Measurements from ENCODE around the gene SELL. TPM values are rescaled to one million over a fixed set of nuclear protein-coding genes. Genes with fewer than 3 reads are reported as not detected.
A peak's percentile ranks its signal among the peaks of the same experiment; 100 is the strongest.
"Not testable (repeated sequence)": the region's sequence is repeated elsewhere in the genome, so short reads cannot be mapped to it uniquely, and the experiment has no call there.

SELL gene
- 1.1 TPM for total RNA-seq
- long read RNA-seq, partial matches to known transcripts = 0 of 2 reads
- long read RNA-seq, other reads (novel, unspliced or antisense) = 0 of 2 reads

DNA sequence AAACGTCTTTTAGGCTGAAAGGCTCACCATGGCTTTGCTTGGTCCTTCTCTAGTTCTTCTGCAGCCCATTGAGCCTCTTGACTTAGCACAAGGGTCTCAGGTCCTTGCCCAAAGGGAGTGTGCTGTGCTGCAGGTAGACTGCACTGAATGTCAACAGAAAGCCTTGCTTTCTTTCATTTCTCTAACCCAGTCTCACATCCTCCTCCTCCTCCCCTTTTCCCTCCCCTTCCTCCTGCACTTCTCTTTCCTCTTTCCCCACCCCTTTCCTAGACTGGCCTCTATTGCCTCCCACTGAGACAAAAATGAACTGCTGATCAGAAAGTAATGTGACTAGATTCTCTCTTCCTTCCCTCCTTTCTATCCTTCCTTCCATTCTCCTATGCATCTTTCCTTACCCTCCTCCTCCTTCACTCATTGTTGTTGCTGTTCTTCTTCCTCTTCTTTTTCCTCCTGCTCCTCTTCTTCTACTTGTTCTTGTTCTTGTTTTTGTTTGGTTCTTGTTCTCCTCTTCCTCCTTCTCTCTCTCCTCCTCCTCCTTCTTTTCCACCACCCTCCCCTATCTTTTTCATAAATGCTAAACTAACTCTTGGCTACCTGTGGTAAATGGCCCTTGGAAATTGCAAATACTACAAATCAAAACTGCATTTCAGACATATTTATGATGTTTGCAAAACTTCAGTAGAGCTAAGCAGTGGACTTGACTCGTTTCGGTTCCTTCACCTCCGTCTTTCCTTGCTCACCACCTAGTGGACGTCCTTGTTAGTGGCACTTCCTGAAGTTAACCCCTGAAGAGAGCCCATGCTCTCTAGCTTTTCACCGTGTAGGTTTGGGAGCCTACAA, at the start of gene SELL:
Gene SELL (minus strand): TSS at position 152 of the 840 bp plus-strand sequence. CDS start 122 bp downstream, at position 30.
- no peak for DNase-seq (ENCODE audit: missing footprints)
- ATAC-seq = peak; percentile 92
- intact Hi-C loops (cut with DNase I) = loop anchor here (1.0 to 10.0 kb wide), 3 partner anchors 93 to 161 kb away; no protein-coding TSS in a partner anchor

DNA sequence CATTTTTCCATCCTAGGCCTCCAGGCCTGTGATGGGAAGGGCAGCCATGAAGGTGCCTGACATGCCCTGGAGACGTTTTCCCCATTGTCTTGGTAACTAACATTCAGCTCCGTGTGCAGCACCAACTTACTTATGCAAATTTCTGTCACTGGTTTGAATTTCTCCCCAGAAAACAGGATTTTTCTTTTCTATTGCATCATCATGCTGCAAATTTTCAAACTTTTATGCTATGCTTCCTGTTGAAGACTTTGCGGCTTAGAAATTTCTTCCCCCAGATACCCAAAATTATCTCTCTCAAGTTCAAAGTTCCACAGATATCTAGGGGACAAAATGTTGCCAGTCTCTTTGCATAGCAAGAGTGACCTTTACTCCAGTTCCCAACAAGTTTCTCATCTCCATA, 47.6 kb upstream of the SELL start:
- intact Hi-C loops (cut with DNase I) = no loop called here
- no peak for ATAC-seq
- no peak for DNase-seq (ENCODE audit: missing footprints)

DNA sequence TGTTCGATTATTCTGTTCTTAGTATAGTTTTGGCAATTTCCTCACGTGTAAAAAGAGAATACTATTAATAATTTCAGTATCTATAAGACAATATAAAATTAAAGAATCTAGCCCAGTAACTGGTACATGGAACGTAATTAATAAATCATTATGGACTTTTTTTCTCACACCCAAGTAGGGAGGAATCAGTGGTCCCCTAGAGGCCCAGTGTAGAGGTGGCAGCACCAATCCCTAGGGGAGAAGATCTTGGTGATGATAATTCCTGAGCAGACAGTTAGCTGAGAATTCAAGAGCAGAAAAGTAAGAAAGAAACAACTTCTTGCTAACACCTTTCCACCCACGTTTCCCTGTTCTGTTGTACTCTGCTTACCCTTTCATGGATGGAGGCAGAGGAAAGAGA, 42.1 kb upstream of the SELL start:
- intact Hi-C loops (cut with DNase I) = no loop called here

DNA sequence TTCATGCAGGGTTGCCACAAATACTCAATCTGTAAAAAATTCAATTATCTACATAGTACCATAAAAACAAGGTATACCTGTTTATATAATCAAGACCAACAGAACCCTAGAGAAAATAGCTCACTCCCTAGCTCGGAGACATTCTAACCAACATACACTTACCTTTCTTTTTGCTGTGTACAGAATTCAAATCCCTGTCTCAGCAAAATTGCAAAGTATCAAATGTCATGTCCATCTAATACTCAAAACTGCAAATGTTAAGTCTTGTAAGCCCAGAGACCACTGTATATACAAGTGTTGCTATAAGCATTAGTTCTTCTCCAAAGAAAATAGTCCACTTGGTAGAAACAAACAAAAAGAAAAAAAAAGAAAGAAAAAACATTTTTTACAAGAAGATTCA, 38.6 kb upstream of the SELL start:
- ATAC-seq (no peak), DNase-seq (ENCODE audit: missing footprints) (no peak)
- intact Hi-C loops (cut with DNase I) = no loop called here

More for the DNA sequence above, 42.1 kb upstream of the SELL start:
- ATAC-seq = no peak
- DNase-seq (ENCODE audit: missing footprints) = no peak

DNA sequence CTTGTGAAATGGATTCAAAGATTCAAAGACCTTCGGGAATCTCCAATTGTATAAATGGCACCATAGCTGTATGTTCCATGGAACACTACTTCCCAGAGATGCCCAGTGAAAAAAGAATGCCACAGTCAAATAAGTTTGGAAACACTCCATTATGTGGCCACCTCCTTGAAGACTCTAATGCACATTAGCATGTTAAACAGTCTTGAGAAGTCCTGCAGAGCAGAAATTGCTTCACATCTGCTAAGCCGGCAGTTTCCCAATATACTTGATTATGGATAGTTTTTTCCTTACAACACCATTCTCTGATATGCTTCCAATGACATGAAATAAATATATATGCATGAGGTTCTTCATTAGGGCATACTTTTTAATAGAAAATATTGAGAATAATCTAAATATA, 35.1 kb upstream of the SELL start:
- DNase-seq (ENCODE audit: missing footprints) (no peak), ATAC-seq (no peak)
- intact Hi-C loops (cut with DNase I) = no loop called here

DNA sequence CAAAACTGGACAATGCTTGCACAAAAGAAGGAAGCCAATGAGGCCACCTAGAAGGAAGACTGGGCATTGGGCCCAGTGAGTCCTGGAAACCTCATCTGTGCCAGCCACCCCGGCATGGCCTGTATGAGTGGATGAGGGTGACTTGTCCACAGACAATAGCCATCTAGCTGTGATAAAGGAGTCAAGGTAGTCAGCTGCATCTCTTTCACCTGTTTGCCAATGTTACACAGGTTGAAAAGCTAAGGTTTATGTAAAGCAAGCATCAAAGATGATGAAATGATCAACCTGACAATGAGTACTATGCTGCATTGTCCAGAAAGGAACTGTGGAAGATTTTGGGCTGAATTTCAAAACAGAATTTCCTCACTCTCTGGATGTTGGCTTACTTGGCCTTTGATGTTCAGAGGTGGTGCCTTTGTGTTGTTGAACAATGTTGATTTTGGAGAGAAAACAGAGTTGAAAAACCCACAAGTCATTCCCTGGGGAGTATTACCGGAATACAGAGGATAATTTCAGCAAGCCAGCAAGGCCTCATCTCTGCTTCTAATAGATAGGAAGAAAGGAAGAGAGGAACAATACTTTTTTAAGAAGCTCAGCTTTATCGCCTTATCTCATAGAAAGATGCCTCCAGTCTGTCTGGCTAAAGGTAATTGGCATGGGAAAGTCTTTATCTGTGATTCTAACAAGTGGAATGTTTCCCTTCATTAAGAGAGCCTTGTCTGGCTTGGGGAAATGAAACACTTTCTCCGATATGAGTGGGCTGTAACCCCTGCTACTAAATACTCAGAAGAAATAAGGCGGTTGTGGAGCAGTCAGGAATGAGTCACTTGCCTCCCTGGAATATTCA, 33.8 kb upstream of the SELL start:
- DNase-seq (ENCODE audit: missing footprints) (no peak), ATAC-seq (no peak)
- intact Hi-C loops (cut with DNase I) = no loop called here

DNA sequence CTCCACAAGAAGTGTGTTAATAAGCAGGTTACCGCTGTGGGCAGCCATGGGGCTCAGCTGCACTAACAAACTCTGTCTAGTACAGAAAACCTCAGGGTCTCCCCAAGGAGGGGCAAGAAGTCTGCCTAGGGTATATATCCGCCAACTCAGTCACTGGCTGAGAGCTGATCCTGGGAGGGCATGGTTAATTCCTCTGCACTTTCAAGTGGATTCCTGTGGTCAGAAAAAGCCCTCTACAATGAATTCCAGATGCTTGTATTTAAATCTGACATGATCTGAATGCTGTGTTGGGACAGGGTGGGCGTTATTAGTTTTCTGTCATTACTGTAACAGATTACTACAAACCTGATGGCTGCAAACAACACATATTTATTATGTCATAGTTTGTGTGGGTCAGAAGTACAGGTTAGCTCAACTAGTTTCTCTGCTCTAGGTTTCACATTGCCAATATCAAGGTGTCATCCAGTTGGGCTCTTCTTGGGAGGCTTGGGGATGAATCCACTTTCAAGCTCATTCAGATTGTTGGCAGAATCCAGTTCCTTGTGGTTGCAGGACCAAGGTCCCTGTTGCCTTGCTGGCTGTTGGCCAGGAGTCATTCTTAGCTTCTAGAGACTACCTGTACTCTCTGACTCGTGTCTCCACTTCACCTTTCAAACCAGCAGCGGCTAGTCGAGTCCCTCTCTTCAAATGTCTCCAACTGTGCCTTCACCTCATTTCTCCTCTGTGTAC, 30.4 kb upstream of the SELL start:
- intact Hi-C loops (cut with DNase I) = no loop called here
- no peak for DNase-seq (ENCODE audit: missing footprints)
- ATAC-seq = no peak

DNA sequence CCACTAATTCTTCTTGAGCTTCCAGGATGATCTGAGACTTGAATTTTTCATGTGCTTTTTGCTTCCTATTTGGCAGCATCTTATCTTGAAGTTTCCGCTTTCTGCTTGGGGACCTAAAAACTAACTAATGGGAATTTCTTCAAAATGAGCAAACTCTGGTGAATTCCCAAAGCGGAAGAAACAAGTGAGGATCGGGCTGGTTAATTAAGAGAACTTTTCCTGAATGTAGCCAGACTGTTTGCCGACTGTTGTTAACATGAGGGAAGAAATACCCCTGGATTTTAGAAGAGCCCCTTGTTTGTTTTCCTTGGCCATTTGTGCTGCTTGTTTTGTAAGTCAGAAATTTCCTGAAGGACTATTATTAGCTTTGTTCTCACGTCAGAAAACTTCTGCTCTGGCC, 28.6 kb upstream of the SELL start:
- intact Hi-C loops (cut with DNase I) = no loop called here
- DNase-seq (ENCODE audit: missing footprints) (no peak), ATAC-seq (no peak)

DNA sequence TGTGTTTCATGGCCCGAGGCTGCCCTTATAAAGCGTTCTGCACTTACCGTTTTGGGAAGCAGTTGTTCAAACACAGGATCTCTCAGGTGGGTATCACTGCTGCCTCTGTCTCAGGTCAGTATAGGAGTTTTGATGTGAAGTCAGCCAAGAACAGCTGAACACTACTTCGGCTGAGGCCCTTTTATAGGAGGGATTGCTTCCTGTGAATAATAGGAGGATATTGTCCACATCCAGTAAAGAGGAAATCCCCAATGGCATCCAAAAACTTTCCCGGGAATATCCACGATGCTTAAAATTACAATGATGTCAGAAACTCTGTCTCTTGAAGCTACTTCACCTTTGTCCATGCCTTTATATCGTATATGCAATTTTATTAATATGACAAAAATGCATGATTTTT, 22.5 kb upstream of the SELL start, which contains the start of gene SELE:
Gene SELE (minus strand): TSS at position 156 of the 400 bp plus-strand sequence. CDS start 467 bp downstream, outside the sequence.
- DNase-seq (ENCODE audit: missing footprints) = no peak
- ATAC-seq = no peak
- intact Hi-C loops (cut with DNase I) = no loop called here

DNA sequence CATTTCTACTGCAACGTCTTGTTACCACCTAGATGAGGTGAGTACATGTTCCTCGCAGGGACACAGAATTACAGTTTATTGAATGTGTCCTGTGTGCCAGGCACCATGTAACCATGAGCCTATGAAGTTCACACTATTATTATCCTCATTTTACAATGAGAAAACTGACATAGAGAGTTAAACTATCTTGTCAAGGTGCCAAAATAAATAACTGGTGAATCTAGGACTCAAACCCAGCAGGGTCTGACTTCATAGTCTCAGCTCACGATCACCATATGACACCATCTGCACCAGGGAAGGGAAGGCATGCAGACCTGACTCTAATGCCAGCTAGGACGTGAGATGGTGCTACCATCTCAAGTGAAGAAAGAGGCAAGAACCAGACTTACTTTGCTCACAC, 20.0 kb upstream of the SELL start:
- ATAC-seq (no peak), DNase-seq (ENCODE audit: missing footprints) (no peak)
- intact Hi-C loops (cut with DNase I) = no loop called here

DNA sequence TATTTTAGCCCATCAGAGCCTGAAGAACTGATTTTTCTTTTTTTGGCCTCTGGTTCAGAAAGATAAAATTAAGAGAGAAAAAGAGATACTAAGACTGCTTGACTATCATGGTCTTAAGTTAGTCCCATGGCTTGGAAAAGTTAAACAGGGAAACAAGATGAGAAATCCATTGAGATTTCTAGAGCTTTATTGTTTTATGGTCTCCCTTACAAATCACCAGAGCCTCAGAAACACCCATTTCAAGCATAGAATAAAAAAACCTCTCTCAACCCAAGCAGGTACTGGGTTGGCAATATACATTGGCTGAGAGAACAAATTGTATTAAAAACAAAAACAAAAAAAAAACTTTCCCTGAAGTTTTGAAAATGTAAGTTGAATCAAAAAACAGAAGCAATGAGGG, 18.6 kb upstream of the SELL start:
- ATAC-seq = no peak
- intact Hi-C loops (cut with DNase I) = no loop called here
- no peak for DNase-seq (ENCODE audit: missing footprints)

DNA sequence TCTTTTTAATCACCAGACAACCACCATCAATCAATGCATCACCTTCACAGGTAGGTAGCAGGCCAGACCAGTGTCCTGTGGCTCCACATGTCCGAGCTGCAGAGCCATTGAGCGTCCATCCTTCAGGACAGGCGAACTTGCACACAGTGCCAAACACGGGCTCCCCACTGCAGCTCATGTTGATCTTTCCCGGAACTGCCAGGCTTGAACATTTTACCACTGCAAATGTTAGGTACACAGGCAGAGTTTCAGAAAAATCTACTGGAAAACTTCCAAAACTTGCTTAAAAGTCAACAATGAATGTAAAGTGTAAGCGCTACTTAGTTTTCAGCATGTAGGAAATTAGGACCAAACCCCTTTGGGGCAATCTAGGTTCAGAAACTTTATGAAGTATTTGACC, 15.9 kb upstream of the SELL start:
- intact Hi-C loops (cut with DNase I) = no loop called here
- ATAC-seq = no peak
- DNase-seq (ENCODE audit: missing footprints) = no peak

DNA sequence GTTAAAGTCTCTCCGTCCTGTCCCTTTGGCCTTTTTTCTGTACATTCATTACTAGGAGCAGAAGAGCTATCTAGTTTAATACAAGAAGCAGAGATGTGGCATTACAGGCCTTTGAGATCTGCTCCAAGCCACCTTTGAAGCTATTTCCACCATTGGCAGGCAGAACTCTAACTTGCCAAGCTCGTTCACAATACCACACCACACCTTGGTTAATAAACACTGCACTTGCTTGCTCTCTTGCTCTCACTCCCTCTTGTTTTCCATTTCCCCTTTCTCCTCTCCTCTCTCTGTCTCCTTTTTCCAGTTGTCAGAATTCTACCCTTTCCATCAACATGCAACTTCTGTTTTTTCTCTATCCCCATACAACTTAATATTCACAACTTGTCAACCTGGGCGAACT, 15.4 kb upstream of the SELL start:
- intact Hi-C loops (cut with DNase I) = no loop called here
- no peak for DNase-seq (ENCODE audit: missing footprints)

DNA sequence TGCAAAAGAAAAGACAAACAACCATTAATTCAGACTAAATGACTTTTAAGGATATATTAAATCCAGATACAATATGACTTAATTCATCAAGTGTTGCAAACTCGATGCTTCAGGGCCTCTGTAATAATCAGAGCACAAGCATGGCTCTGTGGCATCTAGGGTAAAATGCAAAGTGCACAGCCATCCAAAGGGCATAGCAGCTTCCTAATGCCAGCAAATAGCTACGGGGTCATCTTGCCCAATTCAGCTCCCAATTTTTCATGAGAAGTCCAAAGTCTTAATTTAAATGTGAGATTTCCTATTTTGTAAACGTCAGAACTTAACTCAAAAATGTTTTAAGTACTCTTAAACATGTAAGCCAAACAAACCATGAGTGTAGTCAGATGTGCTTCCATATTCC, 14.5 kb upstream of the SELL start:
- DNase-seq (ENCODE audit: missing footprints) (no peak), ATAC-seq (no peak)
- intact Hi-C loops (cut with DNase I) = no loop called here

More for the DNA sequence above, 15.4 kb upstream of the SELL start:
- no peak for ATAC-seq

DNA sequence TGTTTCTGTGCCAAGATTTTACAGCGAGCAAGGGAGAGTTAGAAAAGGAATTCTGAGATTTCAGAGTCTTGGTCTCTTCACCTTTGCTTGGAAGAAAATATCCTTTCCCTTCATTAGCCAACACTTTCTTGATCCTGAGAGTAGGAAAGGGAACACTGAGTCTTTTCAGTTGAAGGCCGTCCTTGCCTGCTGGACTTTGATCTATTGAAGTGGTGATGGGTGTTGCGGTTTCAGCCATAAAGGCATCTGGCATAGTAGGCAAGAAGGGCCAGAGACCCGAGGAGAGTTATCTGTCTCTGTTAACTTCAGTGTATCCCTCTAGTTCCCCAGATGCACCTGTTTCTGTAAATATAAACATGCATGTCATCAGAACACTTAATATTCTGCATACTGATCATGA, 12.7 kb upstream of the SELL start:
- no peak for DNase-seq (ENCODE audit: missing footprints)
- intact Hi-C loops (cut with DNase I) = no loop called here
- no peak for ATAC-seq

DNA sequence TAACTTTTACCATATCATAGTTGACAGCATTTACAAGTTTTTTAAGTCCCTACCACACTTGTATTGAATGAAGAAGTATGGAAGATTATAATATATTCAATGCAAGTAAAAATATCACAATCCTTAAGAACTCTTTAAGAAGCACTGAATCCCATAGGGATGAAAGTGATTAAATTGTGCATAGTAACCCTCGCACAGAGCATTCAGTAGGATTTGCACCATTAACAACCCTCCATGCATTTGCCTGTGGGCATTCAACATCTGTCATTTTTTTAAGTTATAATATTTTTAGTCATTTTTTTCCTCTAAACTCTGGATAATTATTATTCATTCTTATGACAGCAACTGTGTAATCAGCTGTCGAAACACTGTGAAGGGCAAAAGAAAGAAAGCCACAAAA, 12.3 kb upstream of the SELL start:
- ATAC-seq (no peak), DNase-seq (ENCODE audit: missing footprints) (no peak)
- intact Hi-C loops (cut with DNase I) = no loop called here

DNA sequence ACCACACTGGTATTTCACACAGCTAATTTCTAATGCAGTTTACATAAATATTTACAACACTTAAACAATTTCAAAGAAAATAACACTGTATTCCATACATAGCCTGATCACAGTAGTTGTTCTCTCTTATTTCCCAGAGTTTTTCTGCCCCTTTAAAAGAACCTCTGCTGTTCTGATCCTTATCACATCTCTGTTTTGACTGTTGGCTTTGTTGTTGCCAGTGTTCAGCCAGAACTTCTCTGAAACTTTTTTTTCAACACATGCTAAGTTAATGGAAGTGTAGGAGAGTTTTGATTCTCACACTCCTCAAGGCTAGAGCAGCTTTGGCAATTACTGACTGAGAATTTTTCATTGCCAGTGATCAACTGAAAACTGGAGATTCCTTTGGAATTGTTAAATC, 11.4 kb upstream of the SELL start:
- DNase-seq (ENCODE audit: missing footprints) = no peak
- intact Hi-C loops (cut with DNase I) = no loop called here
- ATAC-seq = no peak

DNA sequence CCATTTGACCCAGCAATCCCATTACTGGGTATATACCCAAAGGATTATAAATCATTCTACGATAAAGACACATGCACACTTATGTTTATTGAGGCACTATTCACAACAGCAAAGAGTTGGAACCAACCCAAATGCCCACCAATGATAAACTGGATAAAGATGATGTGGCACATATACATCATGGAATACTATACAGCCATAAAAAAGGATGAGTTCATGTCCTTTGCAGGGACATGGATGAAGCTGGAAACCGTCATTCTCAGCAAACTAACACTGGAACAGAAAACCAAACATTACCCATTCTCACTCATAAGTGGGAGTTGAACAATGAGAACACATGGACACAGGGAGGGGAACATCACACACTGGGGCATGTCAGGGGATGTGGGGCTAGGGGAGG, 3.7 kb upstream of the SELL start:
- DNase-seq (ENCODE audit: missing footprints); ATAC-seq: not testable (repeated sequence)
- intact Hi-C loops (cut with DNase I) = loop anchor here (10.0 kb wide), 1 partner anchor 90 kb away; no protein-coding TSS in a partner anchor

DNA sequence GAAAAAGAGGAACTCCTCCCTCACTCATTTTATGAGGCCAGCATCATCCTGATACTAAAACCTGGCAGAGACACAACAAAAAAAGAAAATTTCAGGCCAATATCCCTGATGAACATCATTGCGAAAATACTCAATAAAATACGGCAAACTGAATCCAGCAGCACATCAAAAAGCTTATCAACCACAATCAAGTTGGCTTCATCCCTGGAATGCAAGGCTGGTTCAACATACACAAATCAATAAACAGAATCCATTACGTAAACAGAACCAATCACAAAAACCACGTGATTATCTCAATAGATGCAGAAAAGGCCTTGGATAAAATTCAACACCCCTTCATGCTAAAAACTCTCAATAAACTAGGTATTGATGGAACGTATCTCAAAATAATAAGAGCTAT, 1.7 kb upstream of the SELL start:
- ATAC-seq; DNase-seq (ENCODE audit: missing footprints): not testable (repeated sequence)
- intact Hi-C loops (cut with DNase I) = loop anchor here (2.0 to 10.0 kb wide), 2 partner anchors 92 to 162 kb away; no protein-coding TSS in a partner anchor
